ENCODE results near the gene MAVS. TPM values are rescaled to one million over a fixed set of nuclear protein-coding genes. Genes with fewer than 3 reads are reported as not detected.
A peak's percentile ranks its signal among the peaks of the same experiment; 100 is the strongest.

The MAVS gene
- total RNA-seq, 1 experiment from 2014 or later = 38.7 TPM

DNA sequence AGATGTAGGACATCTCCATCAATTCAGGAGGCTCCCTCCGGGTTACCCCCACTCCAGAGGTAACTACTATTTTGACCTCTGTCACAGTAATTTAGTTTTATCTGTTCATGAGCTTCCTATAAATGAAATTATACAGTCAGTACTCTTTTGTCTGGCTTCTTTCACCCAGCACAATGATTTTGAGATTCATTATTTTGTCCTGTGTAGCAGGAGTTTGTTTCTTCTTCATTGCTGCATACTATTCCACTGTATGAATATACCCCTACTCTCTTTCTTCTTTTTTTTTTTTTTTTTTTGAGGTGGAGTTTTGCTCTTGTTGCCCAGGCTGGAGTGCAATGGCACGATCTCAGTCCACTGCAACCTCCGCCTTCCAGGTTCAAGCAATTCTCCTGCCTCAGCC lies 38.1 kb upstream of the MAVS start:
- Histone ChIP-seq H3K27me3 (ENCODE audit: low read length) (no peaks in the 10 kb centered on the region), H3F3A (ENCODE audit: low read length, unreplicated experiment) (peaks cover 14% of the 10 kb centered on the region), H3K9me3 (ENCODE audit: low read length) (no peaks in the 10 kb centered on the region), H3K79me2 (ENCODE audit: low read length) (peaks cover 23% of the 10 kb centered on the region), H3K36me3 (ENCODE audit: low read depth, low read length) (peaks cover 27% of the 10 kb centered on the region), H4K20me1 (ENCODE audit: low read length) (no peaks in the 10 kb centered on the region), H3K4me1 (ENCODE audit: insufficient read depth, low read length) (peaks cover 75% of the 10 kb centered on the region), H2AFZ (ENCODE audit: low read length) (no peak overlapping the region), H3K9ac (ENCODE audit: low read length) (peak overlapping the region; percentile 89), H3K9me2 (replicated peaks; ENCODE audit: low read length) (no peaks in the 10 kb centered on the region), H3K27ac (ENCODE audit: low read length) (peak overlapping the region; percentile 97), H3K4me3 (ENCODE audit: low read length) (peak overlapping the region; percentile 18; the same call in 1 of the 2 replicates), H3K4me2 (ENCODE audit: low read length) (peak overlapping the region; percentile 76)
- ATAC-seq (no peak), DNase-seq (no peak)
- TF ChIP-seq EZH2phosphoT487 (IDR thresholded peaks at IDR 0.05; ENCODE audit: borderline replicate concordance, low read length) (no peak), EZH2 (IDR thresholded peaks at IDR 0.05; ENCODE audit: low read length, unreplicated experiment) (no peak)
- TF ChIP-seq, protein P1, sequence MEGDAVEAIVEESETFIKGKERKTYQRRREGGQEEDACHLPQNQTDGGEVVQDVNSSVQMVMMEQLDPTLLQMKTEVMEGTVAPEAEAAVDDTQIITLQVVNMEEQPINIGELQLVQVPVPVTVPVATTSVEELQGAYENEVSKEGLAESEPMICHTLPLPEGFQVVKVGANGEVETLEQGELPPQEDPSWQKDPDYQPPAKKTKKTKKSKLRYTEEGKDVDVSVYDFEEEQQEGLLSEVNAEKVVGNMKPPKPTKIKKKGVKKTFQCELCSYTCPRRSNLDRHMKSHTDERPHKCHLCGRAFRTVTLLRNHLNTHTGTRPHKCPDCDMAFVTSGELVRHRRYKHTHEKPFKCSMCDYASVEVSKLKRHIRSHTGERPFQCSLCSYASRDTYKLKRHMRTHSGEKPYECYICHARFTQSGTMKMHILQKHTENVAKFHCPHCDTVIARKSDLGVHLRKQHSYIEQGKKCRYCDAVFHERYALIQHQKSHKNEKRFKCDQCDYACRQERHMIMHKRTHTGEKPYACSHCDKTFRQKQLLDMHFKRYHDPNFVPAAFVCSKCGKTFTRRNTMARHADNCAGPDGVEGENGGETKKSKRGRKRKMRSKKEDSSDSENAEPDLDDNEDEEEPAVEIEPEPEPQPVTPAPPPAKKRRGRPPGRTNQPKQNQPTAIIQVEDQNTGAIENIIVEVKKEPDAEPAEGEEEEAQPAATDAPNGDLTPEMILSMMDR (conservative IDR thresholded peaks at IDR 0.05; ENCODE audit: low read depth, low read length) = no peak
- ChIA-PET POLR2A (ENCODE audit: unreplicated experiment) (no interaction called here), CTCF (interaction anchor here (0.6 to 0.9 kb wide), 2 partner anchors 27 to 81 kb away, joined by 3 read pairs; partner anchors contain the start of gene SPEF1)
- intact Hi-C loops (cut with micrococcal nuclease) = loop anchor here (1.0 kb wide), 1 partner anchor 12 kb away; the partner anchor contains the start of gene CDC25B
- BruUV-seq (replicated peaks) = TSS peak; percentile 85

DNA sequence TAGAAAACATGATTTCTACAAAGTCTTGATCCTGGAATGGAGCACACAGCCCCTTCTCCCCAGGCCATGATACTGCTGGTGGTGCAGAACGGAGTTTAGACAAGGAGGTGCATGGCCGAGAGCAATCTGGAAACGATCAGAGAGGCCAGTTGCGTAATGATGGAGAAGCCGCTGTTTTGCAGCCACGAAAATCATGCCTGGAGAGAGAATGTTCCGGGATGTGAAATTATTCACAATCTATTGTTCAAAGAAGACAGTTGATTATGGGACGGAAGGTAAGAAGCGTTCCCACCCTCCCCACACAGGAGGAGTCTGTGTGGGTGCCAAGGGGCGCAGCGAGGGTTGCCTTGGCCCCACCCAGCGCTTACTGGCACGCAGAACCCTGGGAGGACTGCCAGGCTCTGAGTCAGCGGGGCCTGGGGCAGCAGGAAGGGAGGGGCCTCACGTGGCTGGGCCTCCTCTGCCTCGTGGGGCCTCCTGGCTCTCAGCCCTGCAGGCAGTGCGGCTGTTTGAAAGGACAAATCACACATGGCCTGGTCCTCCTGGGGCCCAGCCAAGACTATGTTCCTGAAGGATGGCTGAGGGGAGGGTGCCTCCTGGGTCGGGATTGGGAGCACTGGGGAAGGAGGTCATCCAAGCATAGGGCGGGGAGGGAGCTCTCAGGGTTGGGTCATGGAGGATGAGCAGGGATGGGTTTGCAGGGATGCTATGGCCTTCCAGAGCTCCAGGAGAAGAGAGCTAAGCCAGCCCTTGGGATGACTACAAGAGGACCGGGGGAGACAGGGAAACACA lies 35.0 kb upstream of the MAVS start:
- POLR2A ChIA-PET (ENCODE audit: unreplicated experiment) = interaction anchor here (1.1 kb wide), 1 partner anchor 9 kb away, joined by 11 read pairs; the partner anchor contains the start of gene AP5S1

More for the DNA sequence above, 35.0 kb upstream of the MAVS start:
- TF ChIP-seq, protein P1 (conservative IDR thresholded peaks at IDR 0.05; ENCODE audit: low read depth, low read length) = no peak
- TF ChIP-seq EZH2 (IDR thresholded peaks at IDR 0.05; ENCODE audit: low read length, unreplicated experiment) (no peak), EZH2phosphoT487 (IDR thresholded peaks at IDR 0.05; ENCODE audit: borderline replicate concordance, low read length) (peak; percentile 36; the same call in 1 of the 2 replicates)
- H3K4me3 ChIP-seq (ENCODE audit: low read length) = peak overlapping the region; percentile 67
- DNase-seq (peak; percentile 99), ATAC-seq (peak; percentile 50)
- no peaks in the 10 kb centered on the region for H3K27me3 ChIP-seq (ENCODE audit: low read length)
- no peaks in the 10 kb centered on the region for H3K9me3 ChIP-seq (ENCODE audit: low read length)
- H3K79me2 ChIP-seq (ENCODE audit: low read length) = peaks cover 23% of the 10 kb centered on the region
- no TSS peak for BruUV-seq (replicated peaks)
- H4K20me1 ChIP-seq (ENCODE audit: low read length) = no peaks in the 10 kb centered on the region
- no peaks in the 10 kb centered on the region for H3K36me3 ChIP-seq (ENCODE audit: low read depth, low read length)
- H3K9me2 ChIP-seq (replicated peaks; ENCODE audit: low read length) = no peaks in the 10 kb centered on the region
- H3K27ac ChIP-seq (ENCODE audit: low read length) = peak overlapping the region; percentile 98
- no peak overlapping the region for H2AFZ ChIP-seq (ENCODE audit: low read length)
- CTCF ChIA-PET = interaction anchor here (0.9 kb wide), 2 partner anchors 24 to 27 kb away, joined by 3 read pairs; no protein-coding TSS in a partner anchor
- peak overlapping the region; percentile 87 for H3K4me2 ChIP-seq (ENCODE audit: low read length)
- H3F3A ChIP-seq (ENCODE audit: low read length, unreplicated experiment) = peaks cover 14% of the 10 kb centered on the region
- H3K9ac ChIP-seq (ENCODE audit: low read length) = peak overlapping the region; percentile 97
- peaks cover 56% of the 10 kb centered on the region for H3K4me1 ChIP-seq (ENCODE audit: insufficient read depth, low read length)
- intact Hi-C loops (cut with micrococcal nuclease) = loop anchor here (1.0 kb wide), 1 partner anchor 9 kb away; the partner anchor contains the start of gene AP5S1
